SK-N-SH (cell line): ENCODE data around the gene CIDEC.

Experiments
- CTCF ChIP-seq: fragments of 200-600 bp; sonication (generic); IDR thresholded peaks from 2 replicates; pipeline ENCODE4 v1.6.1; 2017; ENCODE audit warnings: antibody characterized with exemption, mild to moderate bottlenecking, moderate library complexity
- EZH2phosphoT487 ChIP-seq: fragments of 200-600 bp; sonication (generic); IDR thresholded peaks from 2 replicates; pipeline ENCODE4 v1.6.1; 2017; ENCODE audit warnings: low read depth, mixed run types, mild to moderate bottlenecking, antibody characterized with exemption, moderate library complexity, borderline replicate concordance
- FOXM1 ChIP-seq: IDR thresholded peaks from 2 replicates; pipeline ENCODE4 v1.4.0; 2012; ENCODE audit warnings: low read depth, mild to moderate bottlenecking
- JUND ChIP-seq: IDR thresholded peaks from 2 replicates; pipeline ENCODE4 v1.4.0; 2012
- MAX ChIP-seq: IDR thresholded peaks from 2 replicates; pipeline ENCODE4 v1.4.0; 2012; ENCODE audit warnings: low read depth
- NFIC ChIP-seq: IDR thresholded peaks from 2 replicates; pipeline ENCODE4 v1.4.0; 2012; ENCODE audit warnings: borderline replicate concordance
- POLR2AphosphoS5 ChIP-seq: IDR thresholded peaks from 2 replicates; pipeline ENCODE4 v1.6.1; 2012; ENCODE audit warnings: low read depth, low read length
- REST ChIP-seq: IDR thresholded peaks from 2 replicates; pipeline ENCODE4 v1.6.1; 2012; ENCODE audit warnings: mild to moderate bottlenecking, low read depth, low read length, moderate library complexity
- RFX5 ChIP-seq: IDR thresholded peaks from 2 replicates; pipeline ENCODE4 v1.6.1; 2012; ENCODE audit warnings: mild to moderate bottlenecking, improper control_type of control experiment, low read length
- SMC3 ChIP-seq: IDR thresholded peaks from 2 replicates; pipeline ENCODE4 v1.6.1; 2012; ENCODE audit warnings: low read depth, low read length, improper control_type of control experiment
- TAF1 ChIP-seq: IDR thresholded peaks from 2 replicates; pipeline ENCODE4 v1.6.1; 2012; ENCODE audit warnings: low read depth, mild to moderate bottlenecking, low read length, moderate library complexity, borderline replicate concordance
- TCF12 ChIP-seq: IDR thresholded peaks from 2 replicates; pipeline ENCODE4 v1.4.0; 2012
- YY1 ChIP-seq: IDR thresholded peaks from 2 replicates; pipeline ENCODE4 v1.4.0; 2012; ENCODE audit warnings: low read depth, mild to moderate bottlenecking

GRCh38 chr3:9820946-9821345 is 59.1 kb downstream of the CIDEC start:
- TF ChIP-seq CTCF (peak; percentile 48), JUND (no peak), POLR2AphosphoS5 (no peak), FOXM1 (no peak), NFIC (no peak), REST (no peak), TAF1 (no peak), EZH2phosphoT487 (no peak), YY1 (no peak), MAX (no peak), TCF12 (no peak), SMC3 (no peak), RFX5 (no peak)
